Measurements from ENCODE around the gene PLS3. TPM values are rescaled to one million over a fixed set of nuclear protein-coding genes. Genes with fewer than 3 reads are reported as not detected.

Gene PLS3
- total RNA-seq, 1 experiment from 2014 or later, result 161 TPM

DNA sequence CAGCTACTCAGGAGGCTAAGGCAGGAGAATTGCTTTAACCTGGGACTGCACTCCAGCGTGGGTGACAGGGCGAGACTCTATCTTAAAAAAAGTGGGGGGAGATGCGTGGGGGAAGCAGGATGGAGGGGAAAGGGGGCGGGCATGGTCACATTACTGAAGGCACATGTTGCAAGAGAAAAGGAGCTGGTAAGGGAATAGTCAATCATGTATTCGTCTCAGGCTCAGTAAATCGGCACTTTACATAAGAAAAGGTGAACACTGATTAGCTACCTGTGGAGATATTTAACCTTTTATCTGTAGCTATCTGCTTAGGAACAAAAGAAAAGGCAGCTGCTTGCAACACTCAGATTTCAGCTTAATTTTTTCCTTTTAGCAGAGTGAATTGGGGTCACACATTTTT, 132.5 kb downstream of the PLS3 start:
- DNase-seq (ENCODE audit: low spot score), result no peak

DNA sequence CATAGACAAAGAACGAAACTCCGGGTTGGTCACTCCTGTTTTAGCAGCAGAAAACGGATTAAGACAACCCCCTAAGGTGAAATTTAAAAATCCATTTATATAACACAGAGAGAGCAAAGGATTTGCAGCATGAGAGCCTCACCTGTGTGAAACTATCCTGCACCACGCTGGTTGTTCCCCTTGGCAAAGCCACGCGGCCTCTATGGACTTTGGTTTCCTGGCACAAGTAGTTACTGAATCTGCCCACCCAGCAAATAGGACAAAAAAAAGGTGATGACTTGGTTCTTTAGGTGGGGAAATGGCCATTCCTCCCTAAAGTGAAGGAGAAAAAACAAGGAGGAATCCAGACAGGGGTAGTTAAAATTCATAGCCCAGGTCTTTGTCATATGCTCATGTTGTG, 133.1 kb downstream of the PLS3 start:
- DNase-seq (ENCODE audit: low spot score), result no peak

DNA sequence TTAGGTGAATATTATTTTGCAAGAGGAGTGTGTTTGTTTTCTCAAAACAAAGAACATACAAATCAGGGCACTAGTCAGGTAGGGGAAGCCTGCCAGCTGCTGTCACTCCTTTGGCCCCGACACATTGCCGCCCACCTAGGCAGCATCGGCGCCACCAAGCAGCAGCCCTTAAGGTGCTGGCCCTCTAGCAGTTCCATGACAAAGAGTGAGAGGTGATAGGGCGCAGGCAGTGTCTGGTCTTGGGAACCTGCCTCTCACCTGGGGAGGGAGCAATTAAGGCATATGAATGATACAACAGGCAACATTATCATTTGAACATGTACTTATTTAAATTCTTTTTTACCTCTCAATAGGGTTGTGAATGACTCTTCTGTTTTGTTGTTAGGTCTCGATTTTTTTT, 135.1 kb downstream of the PLS3 start:
- DNase-seq (ENCODE audit: low spot score), result no peak

DNA sequence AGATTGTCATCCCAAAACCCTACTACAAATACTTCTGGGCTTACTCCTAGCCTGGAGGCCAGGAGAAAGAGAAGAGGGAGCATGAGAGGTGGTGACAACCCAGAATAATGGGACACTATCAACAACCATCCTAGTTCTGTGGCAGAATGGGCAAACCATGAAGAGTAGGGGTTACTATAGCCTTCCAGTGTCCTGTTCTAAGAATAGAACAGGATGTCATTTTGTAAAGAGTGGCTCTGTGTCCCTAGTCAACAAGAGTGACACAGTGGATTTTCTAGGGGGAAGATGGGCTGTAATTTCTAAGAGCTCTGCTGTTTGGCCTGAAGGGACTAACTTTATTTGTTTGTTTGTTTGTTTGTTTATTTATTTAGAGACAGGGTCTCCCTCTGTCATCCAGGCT, 136.0 kb downstream of the PLS3 start:
- no peak for DNase-seq (ENCODE audit: low spot score)

DNA sequence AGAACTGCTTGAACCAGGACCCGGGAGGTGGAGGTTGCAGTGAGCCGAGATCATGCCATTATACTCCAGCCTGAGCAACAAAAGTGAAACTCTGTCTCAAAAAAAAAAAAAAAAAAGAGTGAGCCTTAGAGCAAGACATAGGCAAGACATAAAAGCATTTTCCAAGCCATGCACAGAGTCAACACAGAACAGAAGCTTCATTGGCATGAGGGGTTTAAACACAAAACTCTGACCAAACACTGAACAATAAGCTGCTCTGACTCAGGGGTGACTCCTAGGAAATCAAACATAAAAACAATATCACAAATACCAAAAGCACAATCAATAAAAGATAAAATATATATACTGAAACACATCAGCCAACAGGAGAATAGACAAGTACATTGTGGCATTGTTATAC, 136.8 kb downstream of the PLS3 start:
- no peak for DNase-seq (ENCODE audit: low spot score)

Data from H4 (cell line).